Neural crest cell (in vitro differentiated cells): ENCODE measurements around the gene BNIP2. TPM values are rescaled to one million over a fixed set of nuclear protein-coding genes. Genes with fewer than 3 reads are reported as not detected.
A peak's percentile ranks its signal among the peaks of the same experiment; 100 is the strongest.

ENCODE experiments used
- DNase-seq: peaks from one replicate; pipeline ENCODE4 v3.0.0; 2021; ENCODE audit warnings: low read depth, mixed read lengths, low spot score
- H3K27ac Mint-ChIP-seq: one replicate; pipeline ENCODE4 v1.8.0; 2021; ENCODE audit warnings: mild to moderate bottlenecking, mixed read lengths; ENCODE audit not compliant: unreplicated experiment
- H3K27me3 Mint-ChIP-seq: 2 replicates; pipeline ENCODE4 v1.8.0; 2021; ENCODE audit warnings: low read depth, mild to moderate bottlenecking, mixed read lengths
- H3K36me3 Mint-ChIP-seq: 2 replicates; pipeline ENCODE4 v1.8.0; 2021; ENCODE audit warnings: low read depth, mild to moderate bottlenecking, mixed read lengths
- H3K4me1 Mint-ChIP-seq: 2 replicates; pipeline ENCODE4 v1.8.0; 2021; ENCODE audit warnings: mixed read lengths
- H3K4me3 Mint-ChIP-seq: one replicate; pipeline ENCODE4 v1.8.0; 2021; ENCODE audit warnings: mild to moderate bottlenecking, mixed read lengths
- H3K9me3 Mint-ChIP-seq: 2 replicates; pipeline ENCODE4 v1.8.0; 2021; ENCODE audit warnings: mixed read lengths
- total RNA-seq: library from RNA; stranded (reverse); gene quantifications from 2 replicates; pipeline ENCODE4 v1.2.1, GENCODE V29; 2021
- TF ChIP-seq, protein P1 (sequence below): fragments of 200-600 bp; sonication (generic); conservative IDR thresholded peaks from 2 replicates; pipeline ENCODE4 v1.5.0; 2021; ENCODE audit warnings: antibody characterized with exemption, mild to moderate bottlenecking

The BNIP2 gene
- total RNA-seq, 1 donor from 2014 or later, result 37.5 TPM

DNA sequence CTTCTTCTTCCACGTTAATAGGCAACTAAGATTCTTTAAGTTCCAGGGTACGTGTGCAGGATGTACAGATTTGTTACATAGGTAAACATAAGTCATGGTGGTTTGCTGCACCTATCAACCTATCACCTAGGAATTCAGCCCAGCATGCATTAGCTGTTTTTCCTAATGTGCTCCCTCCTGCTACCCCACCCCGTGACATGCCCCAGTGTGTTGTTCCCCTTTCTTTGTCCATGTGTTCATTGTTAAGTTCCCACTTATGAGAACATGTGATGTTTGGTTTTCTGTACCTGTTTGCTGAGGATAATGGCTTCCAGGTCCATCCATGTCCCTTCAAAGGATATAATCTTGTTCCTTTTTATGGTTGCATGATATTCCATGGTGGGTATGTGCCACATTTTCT lies 52.9 kb downstream of the BNIP2 start:
- TF ChIP-seq, protein P1, sequence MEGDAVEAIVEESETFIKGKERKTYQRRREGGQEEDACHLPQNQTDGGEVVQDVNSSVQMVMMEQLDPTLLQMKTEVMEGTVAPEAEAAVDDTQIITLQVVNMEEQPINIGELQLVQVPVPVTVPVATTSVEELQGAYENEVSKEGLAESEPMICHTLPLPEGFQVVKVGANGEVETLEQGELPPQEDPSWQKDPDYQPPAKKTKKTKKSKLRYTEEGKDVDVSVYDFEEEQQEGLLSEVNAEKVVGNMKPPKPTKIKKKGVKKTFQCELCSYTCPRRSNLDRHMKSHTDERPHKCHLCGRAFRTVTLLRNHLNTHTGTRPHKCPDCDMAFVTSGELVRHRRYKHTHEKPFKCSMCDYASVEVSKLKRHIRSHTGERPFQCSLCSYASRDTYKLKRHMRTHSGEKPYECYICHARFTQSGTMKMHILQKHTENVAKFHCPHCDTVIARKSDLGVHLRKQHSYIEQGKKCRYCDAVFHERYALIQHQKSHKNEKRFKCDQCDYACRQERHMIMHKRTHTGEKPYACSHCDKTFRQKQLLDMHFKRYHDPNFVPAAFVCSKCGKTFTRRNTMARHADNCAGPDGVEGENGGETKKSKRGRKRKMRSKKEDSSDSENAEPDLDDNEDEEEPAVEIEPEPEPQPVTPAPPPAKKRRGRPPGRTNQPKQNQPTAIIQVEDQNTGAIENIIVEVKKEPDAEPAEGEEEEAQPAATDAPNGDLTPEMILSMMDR, result no peak
- H3K4me3 Mint-ChIP-seq, result no peak overlapping the region
- no peak overlapping the region for H3K27ac Mint-ChIP-seq

GRCh38 chr15:59632714-59633113 lies 56.4 kb downstream of the BNIP2 start:
- no peak overlapping the region for H3K4me3 Mint-ChIP-seq
- DNase-seq, result peak; percentile 6
- H3K9me3 Mint-ChIP-seq, result no peaks in the 10 kb centered on the region
- H3K36me3 Mint-ChIP-seq, result peaks cover 12% of the 10 kb centered on the region
- H3K27ac Mint-ChIP-seq, result no peak overlapping the region
- no peaks in the 10 kb centered on the region for H3K27me3 Mint-ChIP-seq
- TF ChIP-seq, protein P1, result peak; percentile 42
- no peaks in the 10 kb centered on the region for H3K4me1 Mint-ChIP-seq

More for the DNA sequence above, 52.9 kb downstream of the BNIP2 start:
- Mint-ChIP-seq H3K4me1 (no peaks in the 10 kb centered on the region), H3K9me3 (no peaks in the 10 kb centered on the region), H3K36me3 (peaks cover 14% of the 10 kb centered on the region), H3K27me3 (no peaks in the 10 kb centered on the region)
- DNase-seq, result no peak

- Mint-ChIP-seq H3K4me1 (no peaks in the 10 kb centered on the region), H3K9me3 (no peaks in the 10 kb centered on the region), H3K36me3 (no peaks in the 10 kb centered on the region), H3K27me3 (peaks cover 15% of the 10 kb centered on the region), H3K27ac (no peak overlapping the region), H3K4me3 (no peak overlapping the region)
- TF ChIP-seq, protein P1, result peak; percentile 62
- peak; percentile 37 for DNase-seq
These were observed 66.8 kb downstream of the BNIP2 start for GRCh38 chr15:59622289-59622688.

GRCh38 chr15:59618406-59618805 lies 70.7 kb downstream of the BNIP2 start:
- Mint-ChIP-seq H3K27me3 (peaks cover 23% of the 10 kb centered on the region), H3K9me3 (no peaks in the 10 kb centered on the region), H3K4me3 (no peak overlapping the region), H3K27ac (no peak overlapping the region), H3K4me1 (peaks cover 4% of the 10 kb centered on the region), H3K36me3 (no peaks in the 10 kb centered on the region)
- DNase-seq, result no peak
- TF ChIP-seq, protein P1, result no peak

DNA sequence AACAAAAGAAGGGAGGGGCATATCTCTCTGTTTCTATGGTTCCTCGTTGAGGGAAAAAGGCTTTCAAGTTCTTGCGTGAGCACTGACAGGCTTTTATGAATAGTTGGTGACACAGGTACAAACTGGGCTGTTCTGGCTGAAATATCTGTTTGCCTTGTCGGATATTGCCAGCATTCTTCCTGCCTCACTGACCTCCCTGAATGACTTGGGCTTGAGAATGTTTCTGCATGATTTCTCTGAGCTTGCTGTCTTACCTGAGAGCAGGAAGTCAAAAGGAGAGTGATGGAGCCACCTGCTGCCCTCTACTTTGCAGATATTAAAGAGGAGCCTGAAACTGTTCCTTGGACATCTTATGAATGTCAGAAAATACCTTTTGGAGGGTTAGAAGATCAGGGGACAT lies 72.7 kb downstream of the BNIP2 start:
- no peak overlapping the region for H3K27ac Mint-ChIP-seq
- no peaks in the 10 kb centered on the region for H3K9me3 Mint-ChIP-seq
- peaks cover 4% of the 10 kb centered on the region for H3K4me1 Mint-ChIP-seq
- TF ChIP-seq, protein P1, result no peak
- DNase-seq, result no peak
- H3K36me3 Mint-ChIP-seq, result no peaks in the 10 kb centered on the region
- H3K4me3 Mint-ChIP-seq, result no peak overlapping the region
- peaks cover 34% of the 10 kb centered on the region for H3K27me3 Mint-ChIP-seq

GRCh38 chr15:59615661-59616060 lies 73.5 kb downstream of the BNIP2 start:
- TF ChIP-seq, protein P1, result no peak
- H3K4me1 Mint-ChIP-seq, result peaks cover 4% of the 10 kb centered on the region
- H3K9me3 Mint-ChIP-seq, result peaks cover 3% of the 10 kb centered on the region
- DNase-seq, result no peak
- no peaks in the 10 kb centered on the region for H3K36me3 Mint-ChIP-seq
- H3K27me3 Mint-ChIP-seq, result peaks cover 36% of the 10 kb centered on the region
- H3K4me3 Mint-ChIP-seq, result no peak overlapping the region
- no peak overlapping the region for H3K27ac Mint-ChIP-seq
